HCT116 (cell line): ENCODE data around the gene CACNA1S. TPM values are rescaled to one million over a fixed set of nuclear protein-coding genes. Genes with fewer than 3 reads are reported as not detected.

Experiments
- ATAC-seq: fragments of 200-7000 bp; cut with Tn5 transposase; 2 replicates; pipeline ENCODE4 v1.9.1; 2020; ENCODE audit warnings: mild to moderate bottlenecking, moderate library complexity
- BruUV-seq: library from RNA; stranded (reverse); fragments of 400-500 nt; replicated peaks from 2 replicates; lab custom pipeline; 2021; lab: Mats Ljungman, UMichigan
- CTCF ChIA-PET: fragments of 300-600 bp; sonication (Branson Sonifier 250); formaldehyde crosslinking; loops from one replicate; lab custom pipeline; 2021; ENCODE audit warnings: antibody characterized with exemption; lab: Charles Lee
- POLR2A ChIA-PET: fragments of 300-600, 350-600 bp; sonication (Branson Sonifier 250); formaldehyde crosslinking; loops from one replicate; lab custom pipeline; 2021; ENCODE audit warnings: antibody characterized with exemption; lab: Charles Lee
- RAD21 ChIA-PET, 2 experiments: fragments of 300-600 bp; sonication (Branson Sonifier 250); formaldehyde crosslinking; loops; one replicate each; lab custom pipeline; 2023; ENCODE audit warnings: low total read pairs in 2 of 2; ENCODE audit not compliant: uncharacterized antibody in 2 of 2, unreplicated experiment in 2 of 2, low non-redundant PET in 1 of 2; lab: Charles Lee
- DNase-seq: peaks from one replicate; pipeline ENCODE4 v3.0.0-alpha.2; 2010; ENCODE audit warnings: low read depth, low spot score
- H2AFZ ChIP-seq: fragments of 200-600 bp; shearing (Covaris generic), sonication (generic); 2 replicates; pipeline ENCODE4 v1.6.1; 2017; ENCODE audit warnings: low read depth, mixed run types, mixed read lengths, antibody characterized with exemption, low read length; ENCODE audit not compliant: poor library complexity, severe bottlenecking
- H3K27ac ChIP-seq: 2 replicates; pipeline ENCODE4 v1.5.1; 2012; ENCODE audit warnings: low read depth, low read length
- H3K27me3 ChIP-seq: fragments of 200-600 bp; sonication (generic); 2 replicates; pipeline ENCODE4 v1.6.1; 2016; ENCODE audit warnings: mixed run types, low read length, mixed read lengths; ENCODE audit not compliant: insufficient read depth
- H3K36me3 ChIP-seq, 2 experiments: fragments of 200-500 bp in 1 of 2; fragments of 200-600 bp in 1 of 2; sonication (Bioruptor generic) in 1 of 2; sonication (generic) in 1 of 2; 2 replicates each; pipeline versions ENCODE4 v1.5.1 to v1.6.1; 2014 to 2016; ENCODE audit warnings: low read length in 2 of 2, inconsistent platforms in 1 of 2, mixed read lengths in 1 of 2, mixed run types in 1 of 2; ENCODE audit not compliant: insufficient read depth in 2 of 2, control insufficient read depth in 1 of 2
- H3K4me1 ChIP-seq, 2 experiments: fragments of 200-600 bp in 1 of 2; sonication (generic) in 1 of 2; 2 replicates each; pipeline versions ENCODE4 v1.5.1 to v1.6.1; 2012 to 2017; ENCODE audit warnings: low read length in 2 of 2, inconsistent platforms in 1 of 2, mild to moderate bottlenecking in 1 of 2, mixed read lengths in 1 of 2, mixed run types in 1 of 2, moderate library complexity in 1 of 2; ENCODE audit not compliant: insufficient read depth in 2 of 2, control insufficient read depth in 1 of 2
- H3K4me2 ChIP-seq: fragments of 200-600 bp; sonication (generic); 2 replicates; pipeline ENCODE4 v1.6.1; 2017; ENCODE audit warnings: mixed run types, low read length, mixed read lengths
- H3K4me3 ChIP-seq, 2 experiments: fragments of 200-600 bp in 1 of 2; sonication (generic) in 1 of 2; replicated peaks in 1 of 2; 2 replicates each; pipeline ENCODE4 v1.5.1; 2011 to 2016; ENCODE audit warnings: low read length in 2 of 2, control low read depth in 1 of 2, low read depth in 1 of 2, mild to moderate bottlenecking in 1 of 2, mixed read lengths in 1 of 2, mixed run types in 1 of 2
- H3K79me2 ChIP-seq: fragments of 200-600 bp; sonication (generic); 2 replicates; pipeline ENCODE4 v1.6.1; 2017; ENCODE audit warnings: mild to moderate bottlenecking, mixed run types, low read length, moderate library complexity, mixed read lengths; ENCODE audit not compliant: insufficient read depth
- H3K9ac ChIP-seq: fragments of 200-600 bp; sonication (generic); 2 replicates; pipeline ENCODE4 v1.6.1; 2016; ENCODE audit warnings: low read length, mixed read lengths
- H3K9me2 ChIP-seq: fragments of 200-600 bp; sonication (generic), shearing (Covaris generic); 2 replicates; pipeline ENCODE4 v1.6.1; 2017; ENCODE audit warnings: mixed run types, mild to moderate bottlenecking, moderate library complexity; ENCODE audit not compliant: insufficient read depth
- H3K9me3 ChIP-seq, 2 experiments: fragments of 200-500 bp in 1 of 2; fragments of 200-600 bp in 1 of 2; sonication (Bioruptor generic) in 1 of 2; sonication (generic) in 1 of 2; 2 replicates each; pipeline ENCODE4 v1.6.1; 2014 to 2017; ENCODE audit warnings: low read length in 2 of 2, mixed read lengths in 2 of 2, inconsistent platforms in 1 of 2, low read depth in 1 of 2, mild to moderate bottlenecking in 1 of 2, mixed run types in 1 of 2, moderate library complexity in 1 of 2; ENCODE audit not compliant: control insufficient read depth in 1 of 2, insufficient read depth in 1 of 2
- H4K20me1 ChIP-seq: fragments of 200-600 bp; sonication (generic), shearing (Covaris generic); 2 replicates; pipeline ENCODE4 v1.6.1; 2017; ENCODE audit warnings: mixed run types, mild to moderate bottlenecking, moderate library complexity; ENCODE audit not compliant: insufficient read depth
- CEBPB ChIP-seq: IDR thresholded peaks from 2 replicates; pipeline ENCODE4 v1.6.1; 2012; ENCODE audit warnings: low read depth
- EGR1 ChIP-seq: IDR thresholded peaks from 2 replicates; pipeline ENCODE4 v1.6.1; 2012; ENCODE audit warnings: low read depth
- EZH2 ChIP-seq: fragments of 200-600 bp; sonication (generic); IDR thresholded peaks from 2 replicates; pipeline ENCODE4 v1.6.1; 2017; ENCODE audit warnings: antibody characterized with exemption, mixed run types
- FOSL1 ChIP-seq: IDR thresholded peaks from 2 replicates; pipeline ENCODE4 v1.6.1; 2012; ENCODE audit warnings: low read depth
- JUND ChIP-seq: IDR thresholded peaks from 2 replicates; pipeline ENCODE4 v1.6.1; 2012
- POLR2A ChIP-seq: IDR thresholded peaks from 2 replicates; pipeline ENCODE4 v1.7.0; 2011; ENCODE audit warnings: borderline replicate concordance; ENCODE audit not compliant: insufficient read depth, insufficient read length; ENCODE audit errors: extremely low read depth
- POLR2AphosphoS5 ChIP-seq: IDR thresholded peaks from 2 replicates; pipeline ENCODE4 v1.6.1; 2011; ENCODE audit warnings: mild to moderate bottlenecking, low read depth, low read length, moderate library complexity
- SIN3A ChIP-seq: IDR thresholded peaks from 2 replicates; pipeline ENCODE4 v1.6.1; 2012; ENCODE audit warnings: low read depth
- SP1 ChIP-seq: IDR thresholded peaks from 2 replicates; pipeline ENCODE4 v1.6.1; 2012; ENCODE audit warnings: low read depth
- TCF7L2 ChIP-seq: IDR thresholded peaks from 2 replicates; pipeline ENCODE4 v1.7.0; 2011; ENCODE audit warnings: borderline replicate concordance, inconsistent platforms; ENCODE audit not compliant: insufficient read depth, insufficient read length; ENCODE audit errors: extremely low read depth
- YY1 ChIP-seq: IDR thresholded peaks from 2 replicates; pipeline ENCODE4 v1.6.1; 2011; ENCODE audit warnings: low read length, low read depth, moderate library complexity, mild to moderate bottlenecking; ENCODE audit not compliant: insufficient replicate concordance; ENCODE audit errors: extremely low read depth
- ZFX ChIP-seq: fragments of 450-650 bp; IDR thresholded peaks from 2 replicates; pipeline ENCODE4 v1.6.1; 2017
- intact Hi-C: fragments of 100-400 bp; cut with micrococcal nuclease; formaldehyde crosslinking; loops from 2 replicates; pipeline ENCODE4 v1.10.0; 2022
- total RNA-seq: library from RNA; stranded (reverse); gene quantifications from one replicate; pipeline ENCODE4 v1.2.1, GENCODE V29; 2021; ENCODE audit not compliant: unreplicated experiment
- TF ChIP-seq, protein P1 (sequence below), 3 experiments: fragments of 200-600 bp in 1 of 3; sonication (generic) in 1 of 3; IDR thresholded peaks in 2 of 3; conservative IDR thresholded peaks in 1 of 3; 2 replicates each; pipeline ENCODE4 v1.5.1; 2012 to 2017; ENCODE audit warnings: low read depth in 2 of 3, low read length in 2 of 3, antibody characterized with exemption in 1 of 3, borderline replicate concordance in 1 of 3, control low read depth in 1 of 3, mild to moderate bottlenecking in 1 of 3, mixed read lengths in 1 of 3, mixed run types in 1 of 3, moderate library complexity in 1 of 3; ENCODE audit not compliant: insufficient read depth in 1 of 3
- TF ChIP-seq, protein P2 (sequence below): IDR thresholded peaks from 2 replicates; pipeline ENCODE4 v1.6.1; 2012; ENCODE audit warnings: low read depth
- TF ChIP-seq, protein P3 (sequence below): IDR thresholded peaks from 2 replicates; pipeline ENCODE4 v1.6.1; 2011; ENCODE audit warnings: mild to moderate bottlenecking, low read length, moderate library complexity; ENCODE audit not compliant: insufficient replicate concordance; ENCODE audit errors: extremely low read depth
- TF ChIP-seq, protein P4 (sequence below): IDR thresholded peaks from 2 replicates; pipeline ENCODE4 v1.6.1; 2012
- TF ChIP-seq, protein P5 (sequence below): IDR thresholded peaks from 2 replicates; pipeline ENCODE4 v1.6.1; 2012

The CACNA1S gene
- total RNA-seq, 1 experiment from 2014 or later, result not detected

DNA sequence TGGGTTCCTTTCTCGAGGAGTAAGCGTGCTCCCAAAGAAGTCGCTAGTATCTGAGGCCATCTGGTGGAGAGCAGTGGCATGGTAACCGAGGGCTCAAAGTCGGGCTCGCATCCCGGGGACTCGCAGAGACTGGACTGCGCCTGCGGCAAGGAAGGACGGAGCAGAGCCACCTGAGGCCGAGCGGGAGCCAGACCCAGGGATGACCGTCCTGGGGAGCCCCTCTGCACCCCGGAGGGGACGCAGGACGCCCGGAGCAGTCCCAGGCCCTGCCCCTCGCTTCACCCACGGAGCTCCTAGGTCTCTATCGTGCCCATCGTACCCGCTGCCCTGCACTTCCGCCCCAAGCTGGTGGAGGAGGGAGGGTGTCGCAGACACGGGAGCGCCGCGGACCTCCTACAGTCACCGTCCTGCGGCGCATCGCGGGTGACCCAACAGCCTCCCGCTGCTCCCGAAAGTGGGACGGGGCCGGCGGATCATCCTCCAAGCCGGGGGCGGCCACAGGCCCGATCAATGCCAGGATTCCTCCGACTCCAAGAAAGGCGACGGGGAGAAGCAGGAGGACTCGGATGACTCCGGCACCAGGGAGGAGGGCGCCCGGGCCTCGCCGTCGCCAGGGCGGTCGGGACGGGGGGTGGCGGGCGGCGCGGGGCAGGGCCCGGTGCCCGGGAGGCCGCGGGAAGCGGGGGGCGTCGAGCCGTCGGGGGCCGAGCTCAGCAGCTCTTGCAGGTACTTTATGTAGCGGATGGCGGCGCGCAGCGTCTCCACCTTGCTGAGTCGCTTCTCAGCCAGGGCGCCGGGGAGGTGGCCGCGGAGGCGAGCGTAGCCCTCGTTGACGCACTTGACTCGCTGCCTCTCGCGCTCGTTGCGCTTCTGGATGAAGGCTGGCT, 2.3 kb upstream of the CACNA1S start:
- ChIA-PET RAD21 (interaction anchor here (0.7 to 2.3 kb wide), 5 partner anchors 28 to 492 kb away, joined by 4 to 14 read pairs (median 12); no protein-coding TSS in a partner anchor), CTCF (interaction anchor here (0.5 to 4.0 kb wide), 8 partner anchors 18 to 437 kb away, joined by 3 to 55 read pairs (median 4); no protein-coding TSS in a partner anchor), POLR2A (interaction anchor here (0.8 to 1.7 kb wide), 5 partner anchors 12 to 142 kb away, joined by 3 to 7 read pairs (median 5); partner anchors contain the start of gene ASCL5)
- H3K27ac ChIP-seq, result peak overlapping the region; percentile 59; the same call in 1 of the 2 replicates
- no peaks in the 10 kb centered on the region for H4K20me1 ChIP-seq
- no TSS peak for BruUV-seq
- no peaks in the 10 kb centered on the region for H3K36me3 ChIP-seq
- H3K4me2 ChIP-seq, result peak overlapping the region; percentile 83
- ATAC-seq, result peak; percentile 93
- intact Hi-C loops, result loop anchor here (1.0 kb wide), 2 partner anchors 28 to 142 kb away; no protein-coding TSS in a partner anchor
- DNase-seq, result peak; percentile 89
- no peaks in the 10 kb centered on the region for H3K9me3 ChIP-seq
- peak overlapping the region; percentile 84 for H3K9ac ChIP-seq
- no peaks in the 10 kb centered on the region for H3K9me2 ChIP-seq
- peaks cover 6 to 20% of the 10 kb centered on the region in 2 experiments; a peak in 3 of 4 replicates for H3K4me1 ChIP-seq
- H2AFZ ChIP-seq, result peak overlapping the region; percentile 83
- H3K4me3 ChIP-seq, result peak overlapping the region; percentile 78 to 86
- no peaks in the 10 kb centered on the region for H3K27me3 ChIP-seq
- H3K79me2 ChIP-seq, result no peaks in the 10 kb centered on the region
- TF ChIP-seq, protein P1, sequence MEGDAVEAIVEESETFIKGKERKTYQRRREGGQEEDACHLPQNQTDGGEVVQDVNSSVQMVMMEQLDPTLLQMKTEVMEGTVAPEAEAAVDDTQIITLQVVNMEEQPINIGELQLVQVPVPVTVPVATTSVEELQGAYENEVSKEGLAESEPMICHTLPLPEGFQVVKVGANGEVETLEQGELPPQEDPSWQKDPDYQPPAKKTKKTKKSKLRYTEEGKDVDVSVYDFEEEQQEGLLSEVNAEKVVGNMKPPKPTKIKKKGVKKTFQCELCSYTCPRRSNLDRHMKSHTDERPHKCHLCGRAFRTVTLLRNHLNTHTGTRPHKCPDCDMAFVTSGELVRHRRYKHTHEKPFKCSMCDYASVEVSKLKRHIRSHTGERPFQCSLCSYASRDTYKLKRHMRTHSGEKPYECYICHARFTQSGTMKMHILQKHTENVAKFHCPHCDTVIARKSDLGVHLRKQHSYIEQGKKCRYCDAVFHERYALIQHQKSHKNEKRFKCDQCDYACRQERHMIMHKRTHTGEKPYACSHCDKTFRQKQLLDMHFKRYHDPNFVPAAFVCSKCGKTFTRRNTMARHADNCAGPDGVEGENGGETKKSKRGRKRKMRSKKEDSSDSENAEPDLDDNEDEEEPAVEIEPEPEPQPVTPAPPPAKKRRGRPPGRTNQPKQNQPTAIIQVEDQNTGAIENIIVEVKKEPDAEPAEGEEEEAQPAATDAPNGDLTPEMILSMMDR (IDR thresholded peaks at IDR 0.05 in 2 of 3, conservative IDR thresholded peaks at IDR 0.05 in 1 of 3; ENCODE audit: borderline replicate concordance in 1 of 3, insufficient read depth in 1 of 3, low read depth in 2 of 3, low read length in 2 of 3), result peak; percentile 82 to 92 (median 90)
- TF ChIP-seq FOSL1 (no peak), YY1 (no peak), SP1 (no peak), SIN3A (no peak; the same call in 1 of the 2 replicates), TCF7L2 (peak; percentile 21), EZH2 (no peak), POLR2A (peak; percentile 60), JUND (no peak), ZFX (peak; percentile 40), POLR2AphosphoS5 (peak; percentile 92), CEBPB (no peak), EGR1 (no peak)
- TF ChIP-seq, protein P2, sequence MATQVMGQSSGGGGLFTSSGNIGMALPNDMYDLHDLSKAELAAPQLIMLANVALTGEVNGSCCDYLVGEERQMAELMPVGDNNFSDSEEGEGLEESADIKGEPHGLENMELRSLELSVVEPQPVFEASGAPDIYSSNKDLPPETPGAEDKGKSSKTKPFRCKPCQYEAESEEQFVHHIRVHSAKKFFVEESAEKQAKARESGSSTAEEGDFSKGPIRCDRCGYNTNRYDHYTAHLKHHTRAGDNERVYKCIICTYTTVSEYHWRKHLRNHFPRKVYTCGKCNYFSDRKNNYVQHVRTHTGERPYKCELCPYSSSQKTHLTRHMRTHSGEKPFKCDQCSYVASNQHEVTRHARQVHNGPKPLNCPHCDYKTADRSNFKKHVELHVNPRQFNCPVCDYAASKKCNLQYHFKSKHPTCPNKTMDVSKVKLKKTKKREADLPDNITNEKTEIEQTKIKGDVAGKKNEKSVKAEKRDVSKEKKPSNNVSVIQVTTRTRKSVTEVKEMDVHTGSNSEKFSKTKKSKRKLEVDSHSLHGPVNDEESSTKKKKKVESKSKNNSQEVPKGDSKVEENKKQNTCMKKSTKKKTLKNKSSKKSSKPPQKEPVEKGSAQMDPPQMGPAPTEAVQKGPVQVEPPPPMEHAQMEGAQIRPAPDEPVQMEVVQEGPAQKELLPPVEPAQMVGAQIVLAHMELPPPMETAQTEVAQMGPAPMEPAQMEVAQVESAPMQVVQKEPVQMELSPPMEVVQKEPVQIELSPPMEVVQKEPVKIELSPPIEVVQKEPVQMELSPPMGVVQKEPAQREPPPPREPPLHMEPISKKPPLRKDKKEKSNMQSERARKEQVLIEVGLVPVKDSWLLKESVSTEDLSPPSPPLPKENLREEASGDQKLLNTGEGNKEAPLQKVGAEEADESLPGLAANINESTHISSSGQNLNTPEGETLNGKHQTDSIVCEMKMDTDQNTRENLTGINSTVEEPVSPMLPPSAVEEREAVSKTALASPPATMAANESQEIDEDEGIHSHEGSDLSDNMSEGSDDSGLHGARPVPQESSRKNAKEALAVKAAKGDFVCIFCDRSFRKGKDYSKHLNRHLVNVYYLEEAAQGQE, result no peak
- TF ChIP-seq, protein P3, sequence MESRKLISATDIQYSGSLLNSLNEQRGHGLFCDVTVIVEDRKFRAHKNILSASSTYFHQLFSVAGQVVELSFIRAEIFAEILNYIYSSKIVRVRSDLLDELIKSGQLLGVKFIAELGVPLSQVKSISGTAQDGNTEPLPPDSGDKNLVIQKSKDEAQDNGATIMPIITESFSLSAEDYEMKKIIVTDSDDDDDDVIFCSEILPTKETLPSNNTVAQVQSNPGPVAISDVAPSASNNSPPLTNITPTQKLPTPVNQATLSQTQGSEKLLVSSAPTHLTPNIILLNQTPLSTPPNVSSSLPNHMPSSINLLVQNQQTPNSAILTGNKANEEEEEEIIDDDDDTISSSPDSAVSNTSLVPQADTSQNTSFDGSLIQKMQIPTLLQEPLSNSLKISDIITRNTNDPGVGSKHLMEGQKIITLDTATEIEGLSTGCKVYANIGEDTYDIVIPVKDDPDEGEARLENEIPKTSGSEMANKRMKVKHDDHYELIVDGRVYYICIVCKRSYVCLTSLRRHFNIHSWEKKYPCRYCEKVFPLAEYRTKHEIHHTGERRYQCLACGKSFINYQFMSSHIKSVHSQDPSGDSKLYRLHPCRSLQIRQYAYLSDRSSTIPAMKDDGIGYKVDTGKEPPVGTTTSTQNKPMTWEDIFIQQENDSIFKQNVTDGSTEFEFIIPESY, result peak; percentile 33
- TF ChIP-seq, protein P4, sequence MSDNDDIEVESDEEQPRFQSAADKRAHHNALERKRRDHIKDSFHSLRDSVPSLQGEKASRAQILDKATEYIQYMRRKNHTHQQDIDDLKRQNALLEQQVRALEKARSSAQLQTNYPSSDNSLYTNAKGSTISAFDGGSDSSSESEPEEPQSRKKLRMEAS, result peak; percentile 85
- TF ChIP-seq, protein P5, sequence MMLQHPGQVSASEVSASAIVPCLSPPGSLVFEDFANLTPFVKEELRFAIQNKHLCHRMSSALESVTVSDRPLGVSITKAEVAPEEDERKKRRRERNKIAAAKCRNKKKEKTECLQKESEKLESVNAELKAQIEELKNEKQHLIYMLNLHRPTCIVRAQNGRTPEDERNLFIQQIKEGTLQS, result no peak
